ENCODE results near the gene PAK5. TPM values are rescaled to one million over a fixed set of nuclear protein-coding genes. Genes with fewer than 3 reads are reported as not detected.
A peak's percentile ranks its signal among the peaks of the same experiment; 100 is the strongest.

The PAK5 gene
- total RNA-seq, 1 experiment from 2014 or later = not detected

DNA sequence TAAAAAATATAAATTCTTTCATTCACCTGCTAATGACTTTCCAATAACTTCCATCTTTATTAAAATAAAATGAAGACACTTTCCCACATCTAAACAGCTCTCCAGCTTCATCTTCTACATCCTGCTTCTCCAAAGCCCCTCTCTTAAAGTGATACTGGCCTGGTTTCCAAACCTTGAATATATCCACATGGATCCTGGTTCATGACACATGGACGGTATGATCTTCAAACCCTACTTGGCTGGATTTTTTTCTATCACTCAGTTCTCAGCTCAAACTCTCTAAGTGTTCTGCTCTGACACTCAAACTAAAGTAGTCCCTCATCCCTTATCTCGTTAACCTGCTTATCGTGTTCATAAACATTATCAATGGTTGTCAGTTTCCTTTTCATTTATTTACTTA is 128.2 kb downstream of the PAK5 start:
- no peaks in the 10 kb centered on the region for H3K9me3 ChIP-seq (ENCODE audit: insufficient read depth, low read depth)
- no peak overlapping the region for H3K4me2 ChIP-seq
- H4K20me1 ChIP-seq (ENCODE audit: insufficient read depth) = no peaks in the 10 kb centered on the region
- no peaks in the 10 kb centered on the region for H3K27me3 ChIP-seq (ENCODE audit: insufficient read depth, low read depth)
- H3K27ac ChIP-seq = no peak overlapping the region
- H3K9me2 ChIP-seq (ENCODE audit: insufficient read depth) = no peaks in the 10 kb centered on the region
- no peaks in the 10 kb centered on the region for H3K36me3 ChIP-seq (ENCODE audit: low read depth)
- H3K4me1 ChIP-seq (replicated peaks; ENCODE audit: insufficient read depth) = no peaks in the 10 kb centered on the region
- no peaks in the 10 kb centered on the region for H3K79me2 ChIP-seq (ENCODE audit: low read depth)
- H3K4me3 ChIP-seq = no peak overlapping the region
- ChIA-PET CTCF (no interaction called here), POLR2A (ENCODE audit: unreplicated experiment) (no interaction called here)
- BruUV-seq (replicated peaks) = no TSS peak
- DNase-seq = no peak
- H3F3A ChIP-seq (ENCODE audit: insufficient read depth, low read depth) = no peaks in the 10 kb centered on the region
- H2AFZ ChIP-seq = no peak overlapping the region
- no peak for TF ChIP-seq EZH2 (IDR thresholded peaks at IDR 0.05; ENCODE audit: low read depth)
- no peak for TF ChIP-seq CTCF (conservative IDR thresholded peaks at IDR 0.05)
- intact Hi-C loops (cut with micrococcal nuclease; ENCODE audit: unreplicated experiment) = no loop called here

DNA sequence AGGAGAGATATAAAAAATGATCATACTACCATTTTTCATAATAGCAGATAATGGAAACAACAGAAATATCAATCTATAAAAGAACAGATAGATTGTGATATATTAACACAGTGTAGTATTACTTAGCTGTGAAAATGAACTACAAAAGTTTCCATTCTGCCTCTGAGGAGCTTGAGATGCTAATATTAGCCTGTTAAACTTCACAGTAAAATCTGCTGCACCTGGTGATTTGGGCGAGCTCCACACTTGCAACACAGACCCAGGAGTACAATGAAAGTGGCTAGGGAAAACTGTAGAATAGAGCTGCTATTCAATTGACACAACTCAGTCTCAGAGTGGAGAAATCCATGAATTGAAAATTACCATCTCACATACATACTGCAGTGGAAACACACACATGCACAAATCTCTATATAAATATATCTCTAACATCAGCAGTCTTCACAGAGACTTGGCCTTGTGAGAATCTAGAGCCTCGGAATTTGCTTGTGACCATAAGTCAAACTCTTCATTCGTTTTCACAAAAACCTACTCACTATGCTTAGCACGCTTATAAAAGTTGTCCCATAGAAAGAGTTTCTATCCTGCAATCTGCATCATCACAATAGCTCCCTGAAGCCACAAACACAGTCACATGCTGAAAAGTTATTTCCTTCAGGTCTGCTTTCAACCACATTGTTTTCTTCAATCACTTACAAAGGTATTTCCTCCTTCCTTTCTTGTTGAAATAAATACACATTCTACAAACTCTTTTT is 133.0 kb downstream of the PAK5 start:
- Histone ChIP-seq H3K4me1 (replicated peaks; ENCODE audit: insufficient read depth) (no peaks in the 10 kb centered on the region), H3K27ac (no peak overlapping the region), H3K9me2 (ENCODE audit: insufficient read depth) (no peaks in the 10 kb centered on the region), H3K79me2 (ENCODE audit: low read depth) (no peaks in the 10 kb centered on the region), H3K4me3 (no peak overlapping the region), H2AFZ (no peak overlapping the region), H3K36me3 (ENCODE audit: low read depth) (no peaks in the 10 kb centered on the region), H3K4me2 (no peak overlapping the region), H4K20me1 (ENCODE audit: insufficient read depth) (no peaks in the 10 kb centered on the region), H3K27me3 (ENCODE audit: insufficient read depth, low read depth) (no peaks in the 10 kb centered on the region), H3K9me3 (ENCODE audit: insufficient read depth, low read depth) (no peaks in the 10 kb centered on the region), H3F3A (ENCODE audit: insufficient read depth, low read depth) (no peaks in the 10 kb centered on the region)
- ChIA-PET CTCF (no interaction called here), POLR2A (ENCODE audit: unreplicated experiment) (no interaction called here)
- BruUV-seq (replicated peaks) = no TSS peak
- TF ChIP-seq CTCF (conservative IDR thresholded peaks at IDR 0.05) = no peak
- no peak for TF ChIP-seq EZH2 (IDR thresholded peaks at IDR 0.05; ENCODE audit: low read depth)
- DNase-seq = no peak
- intact Hi-C loops (cut with micrococcal nuclease; ENCODE audit: unreplicated experiment) = no loop called here

GRCh38 chr20:9699181-9699580 is 139.7 kb downstream of the PAK5 start:
- CTCF ChIA-PET = no interaction called here
- no peak overlapping the region for H3K4me3 ChIP-seq
- peak in 1 of 2 experiments; percentile 35 for DNase-seq
- no peak for TF ChIP-seq EZH2 (IDR thresholded peaks at IDR 0.05; ENCODE audit: low read depth)
- TF ChIP-seq CTCF (conservative IDR thresholded peaks at IDR 0.05) = no peak
- no peaks in the 10 kb centered on the region for H3K9me2 ChIP-seq (ENCODE audit: insufficient read depth)
- H4K20me1 ChIP-seq (ENCODE audit: insufficient read depth) = no peaks in the 10 kb centered on the region
- H3K27me3 ChIP-seq (ENCODE audit: insufficient read depth, low read depth) = no peaks in the 10 kb centered on the region
- no peak overlapping the region for H3K4me2 ChIP-seq
- H3K4me1 ChIP-seq (replicated peaks; ENCODE audit: insufficient read depth) = no peaks in the 10 kb centered on the region
- BruUV-seq (replicated peaks) = no TSS peak
- H3F3A ChIP-seq (ENCODE audit: insufficient read depth, low read depth) = no peaks in the 10 kb centered on the region
- POLR2A ChIA-PET (ENCODE audit: unreplicated experiment) = no interaction called here
- H3K27ac ChIP-seq = no peak overlapping the region
- no peak overlapping the region for H2AFZ ChIP-seq
- intact Hi-C loops (cut with micrococcal nuclease; ENCODE audit: unreplicated experiment) = no loop called here
- H3K36me3 ChIP-seq (ENCODE audit: low read depth) = no peaks in the 10 kb centered on the region
- no peaks in the 10 kb centered on the region for H3K9me3 ChIP-seq (ENCODE audit: insufficient read depth, low read depth)
- no peaks in the 10 kb centered on the region for H3K79me2 ChIP-seq (ENCODE audit: low read depth)

Measured in PC-9 (cell line).